GM21423 (cell line): ENCODE measurements around the gene TCERG1L.
"Not testable (repeated sequence)": the region's sequence is repeated elsewhere in the genome, so short reads cannot be mapped to it uniquely, and the experiment has no call there.

Experiments
- ATAC-seq: cut with Tn5 transposase; IDR thresholded peaks from one replicate; pipeline ENCODE4 v1.9.1; 2021; ENCODE audit warnings: mild to moderate bottlenecking, moderate library complexity; ENCODE audit not compliant: unreplicated experiment

The TCERG1L gene

DNA sequence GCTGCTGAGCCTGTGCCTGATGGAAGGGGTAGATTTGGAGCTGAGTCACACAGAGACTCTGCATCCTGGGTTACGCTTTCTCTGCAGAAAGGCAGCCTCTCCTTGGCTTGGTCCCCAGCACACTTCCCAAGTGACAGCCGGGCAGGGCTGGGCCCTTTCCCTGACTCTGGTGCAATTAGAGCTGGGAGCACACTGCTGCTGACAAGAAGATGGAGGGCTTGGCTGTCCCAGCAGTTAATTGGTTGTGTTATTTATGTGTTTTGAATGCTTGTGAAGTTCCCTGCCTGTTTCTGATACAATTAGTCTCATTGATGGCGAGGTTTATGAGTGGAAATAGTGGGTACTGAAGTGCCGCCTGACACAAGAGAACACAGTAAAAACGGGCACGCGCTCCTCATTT, 123.6 kb downstream of the TCERG1L start:
- no peak for ATAC-seq

- ATAC-seq: no peak
Measured at GRCh38 chr10:131187274-131187673, 124.2 kb downstream of the TCERG1L start.

DNA sequence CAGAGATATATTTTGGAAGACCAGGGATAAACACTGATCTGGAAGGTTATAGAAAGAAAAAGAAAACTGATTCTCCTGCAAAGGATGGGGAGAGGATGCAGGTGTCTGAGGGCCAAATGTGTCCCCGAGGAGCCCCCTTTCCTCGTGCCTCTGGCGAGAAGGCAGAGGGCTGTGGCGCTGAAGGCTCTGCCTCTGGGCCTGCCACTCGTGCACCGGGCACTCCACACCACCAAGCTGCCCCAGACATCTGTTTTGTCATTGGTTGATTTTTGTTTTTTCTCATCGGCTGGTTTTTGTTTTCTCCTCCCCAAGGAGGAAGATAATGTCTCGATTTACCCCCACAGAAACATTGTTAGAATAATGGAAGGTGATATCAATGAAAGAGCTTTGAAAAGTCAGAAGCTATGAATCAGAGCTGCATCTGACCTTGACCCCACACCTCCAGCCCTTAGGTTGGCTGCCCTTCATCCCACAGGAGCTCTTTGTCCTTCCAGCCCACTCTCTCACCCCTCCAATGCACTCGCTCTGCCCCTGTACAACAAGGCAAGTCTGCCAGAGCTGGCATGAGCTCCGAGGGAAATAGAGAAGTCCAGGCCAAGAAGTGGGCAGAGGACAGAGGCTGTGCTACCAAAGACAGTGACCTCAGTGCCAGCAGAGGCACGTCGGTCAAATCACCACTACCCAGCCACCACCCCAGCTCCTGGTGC, 124.8 kb downstream of the TCERG1L start:
- ATAC-seq: no peak

DNA sequence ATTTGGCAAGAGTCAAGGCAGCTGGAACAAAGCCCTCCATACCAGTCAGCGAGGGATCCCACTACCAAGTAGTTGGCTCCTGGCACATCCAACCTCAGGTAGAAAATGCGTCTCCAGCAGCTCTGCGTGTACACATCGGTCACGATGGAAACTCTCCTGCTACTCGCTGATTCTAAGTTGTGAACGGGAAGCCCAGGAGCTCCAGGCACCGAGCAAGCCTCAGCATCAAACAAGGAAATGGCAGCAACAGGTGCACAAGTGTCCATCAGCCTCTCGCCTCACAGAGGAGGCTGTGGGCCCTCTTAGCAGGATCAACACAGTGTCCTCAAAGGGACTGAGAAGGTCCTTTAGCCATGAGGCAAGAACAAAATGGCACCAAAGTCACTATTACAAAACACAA, 127.0 kb downstream of the TCERG1L start:
- no peak for ATAC-seq

GRCh38 chr10:131183546-131184045, 127.9 kb downstream of the TCERG1L start:
- ATAC-seq: no peak

- no peak for ATAC-seq
Measured at GRCh38 chr10:131181456-131181855, 130.1 kb downstream of the TCERG1L start.

GRCh38 chr10:131180740-131181415, 130.6 kb downstream of the TCERG1L start:
- ATAC-seq: no peak

GRCh38 chr10:131180086-131180485, 131.4 kb downstream of the TCERG1L start:
- no peak for ATAC-seq

- no peak for ATAC-seq
Measured at GRCh38 chr10:131179361-131179760, 132.2 kb downstream of the TCERG1L start.

- no peak for ATAC-seq
Measured at GRCh38 chr10:131178521-131179331, 132.8 kb downstream of the TCERG1L start.

DNA sequence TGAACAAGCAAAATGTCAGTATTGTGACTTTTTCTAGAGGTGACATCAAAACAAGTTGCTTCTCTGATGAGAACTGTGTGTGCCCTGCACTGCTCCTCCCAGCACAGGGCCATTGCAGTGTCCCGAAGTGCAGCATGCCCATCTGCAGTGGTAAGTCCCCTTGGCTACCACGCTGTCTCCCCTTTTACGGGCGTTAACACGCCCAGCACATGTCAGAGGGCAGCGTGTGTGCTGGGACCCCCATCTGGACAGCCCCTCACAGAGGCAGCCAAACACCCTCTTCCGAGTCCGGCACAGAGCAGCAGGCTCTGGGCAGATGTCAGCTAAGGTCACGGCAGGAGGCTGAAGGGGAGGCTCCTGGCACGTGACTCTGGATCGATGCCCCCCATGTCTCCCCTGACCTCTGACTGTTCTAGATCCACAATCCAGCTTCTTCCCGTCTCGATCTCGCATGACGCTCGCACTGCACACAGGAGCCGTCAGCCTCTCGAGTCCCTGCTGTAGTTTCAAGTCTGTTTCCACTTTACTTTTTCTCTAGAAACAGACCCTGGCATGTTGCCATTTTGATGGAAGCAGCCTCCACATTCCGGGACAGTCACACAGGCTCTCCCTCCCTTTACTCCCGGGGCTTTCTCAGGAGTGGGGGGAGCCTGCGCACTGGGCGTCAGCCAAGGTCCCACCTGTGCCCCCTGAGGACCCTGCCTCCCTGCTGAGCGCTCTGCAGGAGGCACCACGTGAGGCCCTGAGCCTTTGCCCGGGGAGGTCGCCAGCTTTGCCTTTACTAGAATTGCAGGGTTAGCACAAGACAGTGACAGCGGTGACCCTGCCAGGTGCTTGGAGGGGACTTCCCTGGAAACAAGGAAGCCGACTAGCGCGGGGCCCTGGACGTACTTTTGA, 133.8 kb downstream of the TCERG1L start:
- ATAC-seq: no peak

GRCh38 chr10:131176907-131177306, 134.6 kb downstream of the TCERG1L start:
- ATAC-seq: no peak

GRCh38 chr10:131176324-131176723, 135.2 kb downstream of the TCERG1L start:
- ATAC-seq: not testable (repeated sequence)

DNA sequence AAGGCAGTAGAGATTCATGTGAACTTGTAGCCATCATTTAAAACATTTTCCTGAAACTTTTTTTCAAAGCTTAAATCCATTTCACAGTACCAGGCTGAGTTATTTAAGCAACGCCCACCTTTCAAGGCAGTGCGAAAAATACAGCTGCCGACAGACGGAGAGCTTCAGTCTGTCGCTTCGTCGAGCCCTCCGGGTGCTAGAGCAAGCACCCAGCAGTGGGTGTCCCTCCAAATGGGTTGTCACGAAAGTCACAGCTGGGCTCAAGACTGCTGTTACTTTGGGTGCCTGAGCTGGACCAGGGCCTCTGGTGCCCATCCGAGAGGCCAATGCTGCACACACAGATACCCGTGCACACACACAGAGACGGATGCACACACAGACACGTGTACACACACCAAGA, 135.6 kb downstream of the TCERG1L start:
- no peak for ATAC-seq

DNA sequence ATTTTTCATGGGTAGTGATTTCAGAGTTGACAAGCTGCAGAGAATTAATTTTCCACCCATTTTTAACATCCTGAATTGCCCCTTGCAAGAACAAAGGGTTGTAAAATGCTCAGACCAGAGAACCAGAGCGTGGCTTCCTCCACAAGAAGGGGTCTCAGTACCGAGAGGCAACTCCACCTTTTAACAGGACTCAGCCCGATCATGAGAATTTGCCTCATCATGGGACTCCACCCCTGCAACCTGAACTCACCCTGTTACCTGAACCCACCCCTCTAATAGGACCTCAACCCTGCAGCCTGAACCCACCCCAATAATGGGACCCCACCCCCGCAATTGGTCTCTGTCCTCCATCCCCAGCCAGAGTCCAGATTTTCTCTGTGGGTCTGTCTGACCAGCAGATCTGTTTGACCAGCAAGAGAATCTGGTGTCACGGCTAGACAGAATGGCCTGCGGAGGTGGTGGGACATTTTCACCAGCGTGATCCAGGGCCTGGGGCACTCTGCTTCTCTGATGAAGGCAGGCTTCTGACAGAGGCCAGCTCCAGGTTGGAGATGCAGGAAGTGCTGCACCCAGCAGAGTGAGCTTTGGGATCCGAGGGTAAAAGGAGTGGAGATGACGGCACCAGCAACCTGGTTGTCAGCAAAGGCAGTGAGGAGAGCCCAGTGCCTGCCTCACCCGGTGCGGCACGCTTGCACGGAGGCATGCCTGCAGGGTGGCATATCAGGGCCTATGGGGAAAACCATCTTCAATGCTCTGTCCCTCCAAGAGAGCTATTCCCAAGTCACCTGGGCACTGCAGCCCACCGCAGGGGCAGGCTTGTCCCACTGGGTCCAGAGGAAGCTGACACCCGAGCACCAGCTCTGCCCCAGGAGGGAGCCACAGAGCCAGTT, 136.6 kb downstream of the TCERG1L start:
- ATAC-seq: no peak

GRCh38 chr10:131174211-131174565, 137.3 kb downstream of the TCERG1L start:
- ATAC-seq: no peak

- no peak for ATAC-seq
Measured at GRCh38 chr10:131173484-131174210, 137.9 kb downstream of the TCERG1L start.

DNA sequence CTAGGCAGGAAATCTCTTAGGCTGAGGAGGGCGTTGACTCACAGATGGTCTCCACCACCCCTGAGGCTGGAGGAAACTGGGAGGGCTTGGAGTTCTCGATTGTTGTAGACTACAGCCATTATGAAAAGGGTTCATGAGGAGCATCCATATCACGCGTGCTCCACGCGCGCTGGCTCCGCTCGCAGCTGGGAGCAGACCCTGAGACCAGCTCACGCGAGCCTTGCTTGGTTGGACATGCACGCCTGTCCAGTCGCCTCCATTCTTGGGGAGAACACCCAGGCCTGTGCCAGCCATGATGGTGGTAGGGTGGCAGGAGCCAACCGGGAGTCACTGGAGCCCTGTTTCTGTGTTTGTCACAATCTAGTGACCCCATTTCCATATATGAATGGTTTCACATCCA, 139.1 kb downstream of the TCERG1L start:
- no peak for ATAC-seq

GRCh38 chr10:131169146-131169545, 142.4 kb downstream of the TCERG1L start:
- ATAC-seq: no peak
